ENCODE results near the gene SPRR2G. TPM values are rescaled to one million over a fixed set of nuclear protein-coding genes. Genes with fewer than 3 reads are reported as not detected.
"Not testable (repeated sequence)": the region's sequence is repeated elsewhere in the genome, so short reads cannot be mapped to it uniquely, and the experiment has no call there.

The SPRR2G gene
- total RNA-seq, result not detected in 2 replicates

- intact Hi-C loops (cut with micrococcal nuclease), result no loop called here
Observed at GRCh38 chr1:153150846-153151245, at the start of gene SPRR2G. Gene SPRR2G (minus strand): TSS chr1:153150890. CDS start chr1:153150110, 780 bp downstream.

GRCh38 chr1:153195216-153195615, 44.5 kb upstream of the SPRR2G start:
- intact Hi-C loops (cut with micrococcal nuclease), result no loop called here

GRCh38 chr1:153194331-153195050, 43.8 kb upstream of the SPRR2G start:
- intact Hi-C loops (cut with micrococcal nuclease), result no loop called here

- intact Hi-C loops (cut with micrococcal nuclease), result no loop called here
Observed at GRCh38 chr1:153192697-153193096, 42.0 kb upstream of the SPRR2G start.

- intact Hi-C loops (cut with micrococcal nuclease), result no loop called here
Observed at GRCh38 chr1:153190373-153190772, 39.7 kb upstream of the SPRR2G start.

GRCh38 chr1:153188301-153188700, 37.6 kb upstream of the SPRR2G start:
- intact Hi-C loops (cut with micrococcal nuclease), result not testable (repeated sequence)

- intact Hi-C loops (cut with micrococcal nuclease), result no loop called here
Observed at GRCh38 chr1:153180556-153180955, 29.9 kb upstream of the SPRR2G start.

GRCh38 chr1:153178922-153179321, 28.2 kb upstream of the SPRR2G start:
- intact Hi-C loops (cut with micrococcal nuclease), result no loop called here

GRCh38 chr1:153174624-153175023, 23.9 kb upstream of the SPRR2G start:
- intact Hi-C loops (cut with micrococcal nuclease), result no loop called here

GRCh38 chr1:153168686-153169085, 18.0 kb upstream of the SPRR2G start:
- intact Hi-C loops (cut with micrococcal nuclease), result no loop called here

GRCh38 chr1:153155541-153155940, 4.9 kb upstream of the SPRR2G start:
- intact Hi-C loops (cut with micrococcal nuclease), result no loop called here

- intact Hi-C loops (cut with micrococcal nuclease), result no loop called here
Observed at GRCh38 chr1:153152481-153152880, 1.8 kb upstream of the SPRR2G start.

GRCh38 chr1:153141377-153141776, 9.3 kb downstream of the SPRR2G start:
- intact Hi-C loops (cut with micrococcal nuclease), result no loop called here

- intact Hi-C loops (cut with micrococcal nuclease), result no loop called here
Observed at GRCh38 chr1:153140484-153140883, 10.2 kb downstream of the SPRR2G start.

- intact Hi-C loops (cut with micrococcal nuclease), result no loop called here
Observed at GRCh38 chr1:153133743-153134142, 16.9 kb downstream of the SPRR2G start.

- intact Hi-C loops (cut with micrococcal nuclease), result no loop called here
Observed at GRCh38 chr1:153133267-153133666, 17.4 kb downstream of the SPRR2G start.

GRCh38 chr1:153128688-153129087, 22.0 kb downstream of the SPRR2G start:
- intact Hi-C loops (cut with micrococcal nuclease), result not testable (repeated sequence)

GRCh38 chr1:153127296-153127695, 23.4 kb downstream of the SPRR2G start:
- intact Hi-C loops (cut with micrococcal nuclease), result no loop called here

GRCh38 chr1:153125536-153125935, 25.2 kb downstream of the SPRR2G start:
- intact Hi-C loops (cut with micrococcal nuclease), result no loop called here

- intact Hi-C loops (cut with micrococcal nuclease), result not testable (repeated sequence)
Observed at GRCh38 chr1:153123793-153124192, 26.9 kb downstream of the SPRR2G start.

GRCh38 chr1:153122831-153123421, 27.8 kb downstream of the SPRR2G start:
- intact Hi-C loops (cut with micrococcal nuclease), result no loop called here

GRCh38 chr1:153120945-153121344, 29.7 kb downstream of the SPRR2G start:
- intact Hi-C loops (cut with micrococcal nuclease), result no loop called here

GRCh38 chr1:153119491-153119971, 31.2 kb downstream of the SPRR2G start:
- intact Hi-C loops (cut with micrococcal nuclease), result no loop called here
